ENCODE measurements around the gene PRSS21.

Gene PRSS21

GRCh38 chr16:2845116-2845515 is 28.1 kb downstream of the PRSS21 start:
- no peak for DNase-seq

GRCh38 chr16:2846511-2847310 is 29.7 kb downstream of the PRSS21 start:
- no peak for DNase-seq

- DNase-seq = no peak
These were observed 32.1 kb downstream of the PRSS21 start for GRCh38 chr16:2848933-2849725.

- DNase-seq = no peak
These were observed 35.1 kb downstream of the PRSS21 start for GRCh38 chr16:2852003-2852730.

- no peak for DNase-seq
These were observed 35.9 kb downstream of the PRSS21 start for GRCh38 chr16:2852731-2853507.

- DNase-seq = no peak
These were observed 36.6 kb downstream of the PRSS21 start for GRCh38 chr16:2853531-2854073.

- DNase-seq = no peak
These were observed 37.8 kb downstream of the PRSS21 start for GRCh38 chr16:2854700-2855309.

- no peak for DNase-seq
These were observed 38.5 kb downstream of the PRSS21 start for GRCh38 chr16:2855536-2855935.

- no peak for DNase-seq
These were observed 39.1 kb downstream of the PRSS21 start for GRCh38 chr16:2856061-2856670.

- DNase-seq = no peak
These were observed 39.8 kb downstream of the PRSS21 start for GRCh38 chr16:2856686-2857450.

GRCh38 chr16:2857451-2858244 is 40.6 kb downstream of the PRSS21 start, which contains the start of gene PRSS22:
PRSS22 (minus strand) TSS chr16:2858170; CDS start chr16:2858104, 66 bp downstream.
- DNase-seq = no peak

GRCh38 chr16:2858245-2859025 is 41.4 kb downstream of the PRSS21 start:
- no peak for DNase-seq

GRCh38 chr16:2859686-2860265 is 42.7 kb downstream of the PRSS21 start:
- DNase-seq = no peak

GRCh38 chr16:2860826-2861567 is 44.0 kb downstream of the PRSS21 start:
- no peak for DNase-seq

GRCh38 chr16:2865651-2866050 is 48.6 kb downstream of the PRSS21 start:
- DNase-seq = no peak

GRCh38 chr16:2866431-2866830 is 49.4 kb downstream of the PRSS21 start:
- DNase-seq = no peak

- DNase-seq = no peak
These were observed 50.6 kb downstream of the PRSS21 start for GRCh38 chr16:2867661-2867986.
